Measurements from ENCODE around the gene DGKI.

DGKI gene

DNA sequence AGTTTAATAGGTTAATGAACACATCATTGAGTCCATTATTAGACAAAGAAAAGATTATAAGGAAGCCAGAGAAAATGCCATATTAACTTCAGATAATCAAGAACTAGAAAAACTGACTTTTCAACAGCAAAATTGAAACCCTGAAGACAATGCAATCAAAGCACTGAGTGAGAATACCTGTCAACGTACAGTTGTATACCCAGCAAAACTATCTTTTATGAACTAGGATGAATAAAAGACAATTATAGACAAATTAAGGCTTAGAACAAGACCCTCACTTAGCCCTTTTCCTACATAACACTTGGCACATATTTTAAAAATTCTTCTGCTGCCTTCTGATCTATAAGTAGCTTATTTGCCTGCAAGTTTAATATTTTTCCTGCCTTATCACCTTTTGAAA is 19.0 kb upstream of the DGKI start:
- Histone ChIP-seq H3K4me1 (ENCODE audit: control insufficient read depth in 1 of 2, insufficient read depth in 2 of 2, low read length in 2 of 2) (no peaks in the 10 kb centered on the region), H3K79me1 (ENCODE audit: low read length) (no peaks in the 10 kb centered on the region), H3K4me2 (ENCODE audit: low read length) (no peak overlapping the region), H3K27me3 (ENCODE audit: insufficient read depth, low read length) (no peaks in the 10 kb centered on the region), H3K4me3 (ENCODE audit: low read depth, low read length) (no peak overlapping the region), H4K8ac (ENCODE audit: low read depth, low read length) (no peak overlapping the region), H2AFZ (ENCODE audit: insufficient read depth, low read length, poor library complexity) (no peak overlapping the region), H3K4ac (ENCODE audit: low read depth, low read length) (no peak overlapping the region), H3K23ac (ENCODE audit: low read length) (no peak overlapping the region), H2BK5ac (ENCODE audit: low read depth, low read length, poor library complexity) (no peak overlapping the region), H2BK12ac (ENCODE audit: low read length) (no peak overlapping the region), H3K27ac (ENCODE audit: low read depth, low read length) (no peak overlapping the region), H3K18ac (ENCODE audit: low read length) (no peak overlapping the region), H3K9me3 (ENCODE audit: insufficient read depth, low read depth, low read length) (no peaks in the 10 kb centered on the region), H3K14ac (ENCODE audit: low read length) (no peak overlapping the region), H2AK5ac (ENCODE audit: low read length) (no peak overlapping the region), H2BK120ac (ENCODE audit: insufficient read depth, low read length, poor library complexity) (no peak overlapping the region), H4K91ac (ENCODE audit: low read depth, low read length) (no peak overlapping the region), H4K12ac (ENCODE audit: low read depth, low read length) (no peak overlapping the region), H3K36me3 (ENCODE audit: control insufficient read depth in 1 of 2, insufficient read depth in 2 of 2, low read length in 2 of 2) (peaks cover 10 to 30% of the 10 kb centered on the region in 2 experiments), H3K79me2 (ENCODE audit: control insufficient read depth, insufficient read depth, low read length, poor library complexity) (no peaks in the 10 kb centered on the region), H3K9ac (ENCODE audit: low read length) (no peak overlapping the region)
- WGBS (ENCODE audit: extremely low coverage, insufficient coverage, insufficient read length), result no CpG with 5 or more reads among the region's 1 CpG
- DNase-seq, result no peak

- no peak overlapping the region for H2BK120ac ChIP-seq (ENCODE audit: insufficient read depth, low read length, poor library complexity)
- H3K4ac ChIP-seq (ENCODE audit: low read depth, low read length), result no peak overlapping the region
- H3K9me3 ChIP-seq (ENCODE audit: insufficient read depth, low read depth, low read length), result no peaks in the 10 kb centered on the region
- no peak overlapping the region for H2AFZ ChIP-seq (ENCODE audit: insufficient read depth, low read length, poor library complexity)
- peaks cover 10 to 36% of the 10 kb centered on the region in 2 experiments for H3K36me3 ChIP-seq (ENCODE audit: control insufficient read depth in 1 of 2, insufficient read depth in 2 of 2, low read length in 2 of 2)
- no peak overlapping the region for H3K9ac ChIP-seq (ENCODE audit: low read length)
- no peak overlapping the region for H3K4me3 ChIP-seq (ENCODE audit: low read depth, low read length)
- no peak overlapping the region for H3K23ac ChIP-seq (ENCODE audit: low read length)
- H3K79me1 ChIP-seq (ENCODE audit: low read length), result no peaks in the 10 kb centered on the region
- H4K8ac ChIP-seq (ENCODE audit: low read depth, low read length), result no peak overlapping the region
- no peak overlapping the region for H3K18ac ChIP-seq (ENCODE audit: low read length)
- no peak overlapping the region for H2BK12ac ChIP-seq (ENCODE audit: low read length)
- DNase-seq, result no peak
- H3K14ac ChIP-seq (ENCODE audit: low read length), result no peak overlapping the region
- H4K91ac ChIP-seq (ENCODE audit: low read depth, low read length), result no peak overlapping the region
- H3K27me3 ChIP-seq (ENCODE audit: insufficient read depth, low read length), result no peaks in the 10 kb centered on the region
- H2BK5ac ChIP-seq (ENCODE audit: low read depth, low read length, poor library complexity), result no peak overlapping the region
- WGBS (ENCODE audit: extremely low coverage, insufficient coverage, insufficient read length), result no CpG with 5 or more reads among the region's 2 CpGs
- no peak overlapping the region for H4K12ac ChIP-seq (ENCODE audit: low read depth, low read length)
- H3K27ac ChIP-seq (ENCODE audit: low read depth, low read length), result no peak overlapping the region
- no peaks in the 10 kb centered on the region for H3K79me2 ChIP-seq (ENCODE audit: control insufficient read depth, insufficient read depth, low read length, poor library complexity)
- no peak overlapping the region for H2AK5ac ChIP-seq (ENCODE audit: low read length)
- no peak overlapping the region for H3K4me2 ChIP-seq (ENCODE audit: low read length)
- H3K4me1 ChIP-seq (ENCODE audit: control insufficient read depth in 1 of 2, insufficient read depth in 2 of 2, low read length in 2 of 2), result no peaks in the 10 kb centered on the region
These were observed 16.2 kb upstream of the DGKI start for GRCh38 chr7:137862964-137863363.

DNA sequence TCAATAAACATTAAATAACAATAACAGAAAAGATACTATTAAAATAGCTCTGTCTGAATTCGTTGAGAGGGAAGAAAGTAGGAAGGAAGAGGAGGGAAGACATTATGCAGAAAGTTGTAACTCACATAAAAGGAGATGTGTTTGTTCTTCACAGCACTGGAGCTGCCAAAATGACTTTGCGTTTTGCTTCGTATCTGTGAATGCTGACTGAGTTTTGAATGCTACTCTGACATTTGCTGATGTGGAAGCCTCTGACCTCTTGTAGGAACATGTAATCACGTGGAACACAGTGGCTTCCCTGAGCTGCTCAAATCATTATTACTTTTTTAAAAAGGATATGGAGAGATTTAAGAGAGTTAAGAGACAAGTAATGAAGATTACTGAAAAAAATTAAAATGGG is 15.6 kb upstream of the DGKI start:
- Histone ChIP-seq H4K8ac (ENCODE audit: low read depth, low read length) (no peak overlapping the region), H3K79me2 (ENCODE audit: control insufficient read depth, insufficient read depth, low read length, poor library complexity) (no peaks in the 10 kb centered on the region), H3K9ac (ENCODE audit: low read length) (no peak overlapping the region), H3K9me3 (ENCODE audit: insufficient read depth, low read depth, low read length) (no peaks in the 10 kb centered on the region), H2AFZ (ENCODE audit: insufficient read depth, low read length, poor library complexity) (no peak overlapping the region), H3K4me3 (ENCODE audit: low read depth, low read length) (no peak overlapping the region), H4K91ac (ENCODE audit: low read depth, low read length) (no peak overlapping the region), H3K36me3 (ENCODE audit: control insufficient read depth in 1 of 2, insufficient read depth in 2 of 2, low read length in 2 of 2) (peaks cover 10 to 33% of the 10 kb centered on the region in 2 experiments), H3K18ac (ENCODE audit: low read length) (no peak overlapping the region), H2AK5ac (ENCODE audit: low read length) (no peak overlapping the region), H3K27ac (ENCODE audit: low read depth, low read length) (no peak overlapping the region), H2BK5ac (ENCODE audit: low read depth, low read length, poor library complexity) (no peak overlapping the region), H3K4ac (ENCODE audit: low read depth, low read length) (no peak overlapping the region), H3K14ac (ENCODE audit: low read length) (no peak overlapping the region), H3K4me1 (ENCODE audit: control insufficient read depth in 1 of 2, insufficient read depth in 2 of 2, low read length in 2 of 2) (no peaks in the 10 kb centered on the region), H2BK120ac (ENCODE audit: insufficient read depth, low read length, poor library complexity) (no peak overlapping the region), H3K79me1 (ENCODE audit: low read length) (no peaks in the 10 kb centered on the region), H3K27me3 (ENCODE audit: insufficient read depth, low read length) (no peaks in the 10 kb centered on the region), H3K4me2 (ENCODE audit: low read length) (no peak overlapping the region), H2BK12ac (ENCODE audit: low read length) (no peak overlapping the region), H3K23ac (ENCODE audit: low read length) (no peak overlapping the region), H4K12ac (ENCODE audit: low read depth, low read length) (no peak overlapping the region)
- WGBS (ENCODE audit: extremely low coverage, insufficient coverage, insufficient read length), result no CpG with 5 or more reads among the region's 4 CpGs
- DNase-seq, result no peak

DNA sequence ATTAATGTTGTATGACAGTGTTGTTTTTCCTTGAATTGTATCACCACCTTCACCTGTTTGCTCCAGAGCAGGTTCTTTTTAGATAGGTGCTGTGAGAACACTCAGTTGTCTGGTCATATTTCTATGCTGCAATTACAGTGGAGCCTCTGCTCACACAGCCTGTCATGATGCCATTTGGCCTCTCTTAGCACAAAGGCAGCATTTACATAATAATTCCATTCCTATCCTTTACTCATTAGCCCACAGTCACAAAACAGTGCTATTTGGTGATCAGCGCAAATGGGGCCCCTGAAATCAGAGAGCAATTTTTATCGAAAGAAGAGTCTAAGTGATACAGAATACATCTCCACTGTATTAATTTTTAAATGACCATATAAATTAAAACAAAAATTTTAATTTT is 13.8 kb upstream of the DGKI start:
- Histone ChIP-seq H2BK120ac (ENCODE audit: insufficient read depth, low read length, poor library complexity) (no peak overlapping the region), H4K12ac (ENCODE audit: low read depth, low read length) (no peak overlapping the region), H2AFZ (ENCODE audit: insufficient read depth, low read length, poor library complexity) (no peak overlapping the region), H3K27me3 (ENCODE audit: insufficient read depth, low read length) (no peaks in the 10 kb centered on the region), H3K4me3 (ENCODE audit: low read depth, low read length) (no peak overlapping the region), H3K14ac (ENCODE audit: low read length) (no peak overlapping the region), H3K18ac (ENCODE audit: low read length) (no peak overlapping the region), H2BK5ac (ENCODE audit: low read depth, low read length, poor library complexity) (no peak overlapping the region), H3K36me3 (ENCODE audit: control insufficient read depth in 1 of 2, insufficient read depth in 2 of 2, low read length in 2 of 2) (peaks cover 10 to 25% of the 10 kb centered on the region in 2 experiments), H3K9ac (ENCODE audit: low read length) (no peak overlapping the region), H3K4me2 (ENCODE audit: low read length) (no peak overlapping the region), H2AK5ac (ENCODE audit: low read length) (no peak overlapping the region), H3K79me2 (ENCODE audit: control insufficient read depth, insufficient read depth, low read length, poor library complexity) (no peaks in the 10 kb centered on the region), H3K4ac (ENCODE audit: low read depth, low read length) (no peak overlapping the region), H4K91ac (ENCODE audit: low read depth, low read length) (no peak overlapping the region), H3K27ac (ENCODE audit: low read depth, low read length) (no peak overlapping the region), H4K8ac (ENCODE audit: low read depth, low read length) (no peak overlapping the region), H2BK12ac (ENCODE audit: low read length) (no peak overlapping the region), H3K79me1 (ENCODE audit: low read length) (no peaks in the 10 kb centered on the region), H3K9me3 (ENCODE audit: insufficient read depth, low read depth, low read length) (no peaks in the 10 kb centered on the region), H3K23ac (ENCODE audit: low read length) (no peak overlapping the region), H3K4me1 (ENCODE audit: control insufficient read depth in 1 of 2, insufficient read depth in 2 of 2, low read length in 2 of 2) (no peaks in the 10 kb centered on the region)
- WGBS (ENCODE audit: extremely low coverage, insufficient coverage, insufficient read length), result no CpG with 5 or more reads among the region's 2 CpGs
- no peak for DNase-seq

Data from trophoblast cell (in vitro differentiated cells and primary cell).